Activated CD4-positive, alpha-beta memory T cell treated with anti-CD3 and anti-CD28 coated beads, Interleukin-2, amount 10 ng/mL, durations not matched to agents 7 days and 5 days (primary cell): ENCODE results near the gene C1orf105. TPM values are rescaled to one million over a fixed set of nuclear protein-coding genes. Genes with fewer than 3 reads are reported as not detected.

ENCODE experiments used
- CTCF ChIA-PET: fragments of 350-600 bp; sonication (Branson Sonifier 250); formaldehyde crosslinking; loops from one replicate; lab custom pipeline; 2021; ENCODE audit warnings: antibody characterized with exemption, inconsistent platforms; lab: Charles Lee
- POLR2A ChIA-PET: fragments of 350-600 bp; sonication (Branson Sonifier 250); formaldehyde crosslinking; loops from one replicate; lab custom pipeline; 2021; ENCODE audit warnings: antibody characterized with exemption; lab: Charles Lee
- DNase-seq: peaks from one replicate; pipeline ENCODE4 v3.0.0-alpha.2; 2020
- H3K27ac Mint-ChIP-seq: one replicate; pipeline ENCODE4 v1.8.0; 2021; ENCODE audit warnings: mild to moderate bottlenecking, mixed read lengths
- H3K27me3 Mint-ChIP-seq: one replicate; pipeline ENCODE4 v1.8.0; 2021; ENCODE audit warnings: mixed read lengths
- H3K36me3 Mint-ChIP-seq: one replicate; pipeline ENCODE4 v1.8.0; 2021; ENCODE audit warnings: low read depth, mixed read lengths
- H3K4me1 Mint-ChIP-seq: one replicate; pipeline ENCODE4 v1.8.0; 2021; ENCODE audit warnings: mixed read lengths
- H3K4me3 Mint-ChIP-seq: one replicate; pipeline ENCODE4 v1.8.0; 2021; ENCODE audit warnings: mild to moderate bottlenecking, mixed read lengths
- H3K9me3 Mint-ChIP-seq: one replicate; pipeline ENCODE4 v1.8.0; 2021; ENCODE audit warnings: mixed read lengths
- total RNA-seq, 2 experiments: library from RNA; stranded (reverse); gene quantifications; one replicate each; pipeline ENCODE4 v1.2.3, GENCODE V29; 2021

The C1orf105 gene
- total RNA-seq, 2 experiments from 2014 or later, result not detected

DNA sequence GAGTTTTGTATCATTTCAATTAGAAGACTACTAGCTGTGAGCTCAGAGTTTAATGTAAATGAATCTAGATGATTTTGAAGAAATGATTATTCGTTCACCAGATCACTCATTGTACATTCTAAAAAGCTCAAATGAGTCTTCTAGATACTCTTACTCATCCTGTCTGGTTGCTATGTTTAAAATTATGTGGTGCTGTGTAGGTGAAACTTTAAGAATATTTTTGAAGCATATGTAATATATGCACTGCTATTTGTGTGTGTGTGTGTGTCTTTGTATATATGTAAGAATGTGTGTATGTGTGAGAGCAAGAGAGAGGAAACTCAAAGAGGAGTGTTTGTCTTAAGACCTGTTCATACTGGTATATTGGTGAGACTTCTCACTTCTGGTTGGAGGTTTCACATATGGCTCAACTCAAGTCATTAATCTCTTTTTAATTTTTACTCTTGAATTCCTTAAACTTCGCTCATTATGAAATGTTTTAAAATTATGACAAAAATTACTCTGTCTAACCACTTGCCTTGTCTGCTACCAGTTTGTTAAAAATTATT lies 8.6 kb upstream of the C1orf105 start:
- ChIA-PET CTCF (interaction anchor here (0.8 to 1.7 kb wide), 2 partner anchors 12 to 13 kb away, joined by 3 to 6 read pairs; no protein-coding TSS in a partner anchor), POLR2A (no interaction called here)
- H3K27ac Mint-ChIP-seq, result no peak overlapping the region

DNA sequence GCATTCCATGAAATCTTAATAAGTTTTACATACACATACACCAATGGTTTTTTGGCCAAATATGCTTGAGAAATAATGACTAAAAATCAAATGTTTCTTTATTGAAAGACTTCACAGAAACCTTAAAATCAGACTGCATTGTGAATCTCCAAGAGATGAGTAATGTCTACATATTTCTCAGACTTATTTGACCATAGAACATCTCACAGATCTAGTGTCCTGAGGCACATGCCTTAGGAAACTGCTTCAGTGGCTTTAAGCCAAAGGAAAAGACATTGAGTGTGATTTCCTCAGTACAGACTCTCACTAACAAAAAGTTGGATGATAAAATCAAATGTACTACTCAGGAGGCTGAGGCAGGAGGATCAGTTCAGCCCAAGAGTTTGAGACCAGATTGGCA lies 6.2 kb upstream of the C1orf105 start:
- no peak for DNase-seq
- CTCF ChIA-PET, result no interaction called here
- no peaks in the 10 kb centered on the region for H3K27me3 Mint-ChIP-seq
- no peaks in the 10 kb centered on the region for H3K4me1 Mint-ChIP-seq
- no peak overlapping the region for H3K4me3 Mint-ChIP-seq
- POLR2A ChIA-PET, result no interaction called here
- no peaks in the 10 kb centered on the region for H3K9me3 Mint-ChIP-seq
- H3K27ac Mint-ChIP-seq, result no peak overlapping the region
- H3K36me3 Mint-ChIP-seq, result no peaks in the 10 kb centered on the region

More for the DNA sequence above, 8.6 kb upstream of the C1orf105 start:
- H3K4me1 Mint-ChIP-seq, result no peaks in the 10 kb centered on the region
- H3K4me3 Mint-ChIP-seq, result no peak overlapping the region
- H3K9me3 Mint-ChIP-seq, result no peaks in the 10 kb centered on the region
- no peaks in the 10 kb centered on the region for H3K27me3 Mint-ChIP-seq
- H3K36me3 Mint-ChIP-seq, result no peaks in the 10 kb centered on the region
- no peak for DNase-seq

DNA sequence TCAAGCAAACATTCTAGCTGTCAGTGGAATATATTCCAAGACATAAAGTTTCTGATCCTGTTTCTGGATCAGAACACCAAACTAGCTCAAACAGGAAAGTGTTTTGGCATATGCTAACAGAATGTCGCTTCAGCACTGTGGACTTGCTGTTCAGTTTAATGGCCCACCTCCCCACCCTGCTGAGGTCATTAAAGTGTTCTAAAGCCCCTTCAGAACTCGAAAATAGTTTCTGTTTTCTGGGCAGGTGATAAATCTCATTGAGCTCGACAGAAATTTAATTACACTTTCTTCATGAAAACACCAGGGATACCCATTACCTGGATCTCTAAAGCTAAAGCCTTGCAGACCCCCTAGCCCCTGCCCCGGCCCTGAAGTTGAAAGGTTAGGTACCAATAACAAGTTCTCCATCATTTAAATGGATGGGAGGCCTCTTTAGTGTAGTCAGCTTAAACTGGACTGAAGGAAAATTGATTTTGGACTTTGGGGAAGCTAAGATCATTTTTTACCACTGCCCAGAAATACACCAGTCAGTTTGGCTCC lies 3.9 kb upstream of the C1orf105 start:
- no peaks in the 10 kb centered on the region for H3K4me1 Mint-ChIP-seq
- no peak for DNase-seq
- H3K36me3 Mint-ChIP-seq, result no peaks in the 10 kb centered on the region
- POLR2A ChIA-PET, result interaction anchor here (1.4 kb wide), 1 partner anchor 231 kb away, joined by 3 read pairs; no protein-coding TSS in a partner anchor
- CTCF ChIA-PET, result interaction anchor here (0.9 to 2.2 kb wide), 5 partner anchors 9 to 414 kb away, joined by 3 to 6 read pairs (median 4); no protein-coding TSS in a partner anchor
- H3K27me3 Mint-ChIP-seq, result no peaks in the 10 kb centered on the region
- no peak overlapping the region for H3K27ac Mint-ChIP-seq
- no peak overlapping the region for H3K4me3 Mint-ChIP-seq
- H3K9me3 Mint-ChIP-seq, result no peaks in the 10 kb centered on the region

DNA sequence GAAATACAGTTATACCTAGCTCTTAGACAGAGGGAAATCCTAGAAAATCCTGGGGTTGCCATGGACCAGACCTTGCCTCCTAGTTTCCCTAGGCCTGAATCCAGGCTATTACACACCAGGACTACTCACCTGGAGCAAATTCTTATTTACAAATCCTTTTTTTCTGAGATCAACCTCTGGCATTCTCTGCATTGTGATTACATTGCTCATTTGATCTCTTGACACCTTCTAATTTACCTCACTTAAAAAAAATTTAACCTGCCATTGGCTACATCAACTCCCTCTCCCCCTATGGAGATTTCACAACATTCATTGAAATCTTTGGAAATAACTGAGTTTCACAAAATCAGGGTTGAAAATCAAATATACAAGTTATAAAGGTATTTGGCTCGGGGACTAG lies 2.9 kb upstream of the C1orf105 start:
- Mint-ChIP-seq H3K4me1 (no peaks in the 10 kb centered on the region), H3K27me3 (no peaks in the 10 kb centered on the region), H3K4me3 (no peak overlapping the region), H3K36me3 (no peaks in the 10 kb centered on the region), H3K27ac (no peak overlapping the region), H3K9me3 (no peaks in the 10 kb centered on the region)
- CTCF ChIA-PET, result interaction anchor here (1.0 kb wide), 1 partner anchor 18 kb away, joined by 3 read pairs; no protein-coding TSS in a partner anchor
- DNase-seq, result no peak
- POLR2A ChIA-PET, result no interaction called here

DNA sequence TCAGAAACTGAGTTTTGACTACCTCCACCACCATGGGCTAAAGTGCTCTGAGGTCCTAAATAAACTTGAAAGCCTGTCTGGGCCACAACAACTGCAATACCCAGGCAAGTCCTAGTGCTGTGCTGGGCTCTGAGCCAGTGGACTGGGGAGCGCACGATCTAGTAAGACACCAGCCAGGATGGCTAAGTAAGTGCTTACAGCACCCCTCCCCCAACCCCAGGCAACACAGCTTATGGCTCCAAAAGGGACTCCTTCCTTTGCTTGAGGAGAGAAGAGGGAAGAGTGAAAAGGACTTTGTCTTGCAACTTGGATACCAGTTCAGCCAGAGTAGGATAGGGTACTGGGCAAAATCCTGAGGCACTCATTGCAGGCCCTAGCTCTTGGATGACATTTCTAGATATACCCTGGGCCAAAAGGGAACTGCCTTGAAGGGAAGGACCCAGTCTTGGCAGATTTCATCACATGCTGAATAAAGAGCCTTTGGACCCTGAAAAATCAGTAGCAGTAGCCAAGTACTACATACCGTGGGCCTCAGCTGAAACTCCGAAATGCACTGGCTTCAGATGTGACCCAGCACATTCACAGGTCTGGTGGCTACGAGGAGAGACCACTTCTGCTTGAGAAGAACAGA lies 1.6 kb downstream of the C1orf105 start:
- ChIA-PET CTCF (no interaction called here), POLR2A (interaction anchor here (1.1 kb wide), 1 partner anchor 21 kb away, joined by 3 read pairs; no protein-coding TSS in a partner anchor)
- Mint-ChIP-seq H3K4me3 (no peak overlapping the region), H3K27ac (no peak overlapping the region), H3K9me3 (no peaks in the 10 kb centered on the region), H3K4me1 (no peaks in the 10 kb centered on the region), H3K27me3 (no peaks in the 10 kb centered on the region), H3K36me3 (no peaks in the 10 kb centered on the region)
- no peak for DNase-seq

DNA sequence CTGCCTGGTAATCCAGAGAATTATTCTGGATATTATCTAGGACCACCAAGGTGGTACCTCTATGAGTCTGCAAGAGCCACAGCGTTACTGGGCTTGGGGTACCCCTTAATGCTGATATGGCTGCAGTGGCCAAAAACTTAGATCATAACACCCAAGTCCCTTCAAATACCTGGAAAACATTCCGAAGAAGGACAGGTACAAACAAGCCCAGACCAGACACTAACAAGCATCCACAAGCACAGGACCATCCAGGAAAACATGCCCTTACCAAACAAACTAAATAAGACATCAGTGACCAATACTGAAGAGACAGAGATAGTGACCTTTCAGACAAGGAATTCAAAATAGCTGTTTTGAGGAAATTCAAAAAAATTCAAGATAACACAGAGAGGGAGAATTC lies 2.9 kb downstream of the C1orf105 start:
- no peaks in the 10 kb centered on the region for H3K9me3 Mint-ChIP-seq
- no peak overlapping the region for H3K4me3 Mint-ChIP-seq
- H3K27ac Mint-ChIP-seq, result no peak overlapping the region
- H3K27me3 Mint-ChIP-seq, result no peaks in the 10 kb centered on the region
- no peak for DNase-seq
- H3K4me1 Mint-ChIP-seq, result no peaks in the 10 kb centered on the region
- no peaks in the 10 kb centered on the region for H3K36me3 Mint-ChIP-seq
- POLR2A ChIA-PET, result interaction anchor here (1.1 kb wide), 1 partner anchor 20 kb away, joined by 3 read pairs; the partner anchor contains the start of gene PIGC
- CTCF ChIA-PET, result no interaction called here

DNA sequence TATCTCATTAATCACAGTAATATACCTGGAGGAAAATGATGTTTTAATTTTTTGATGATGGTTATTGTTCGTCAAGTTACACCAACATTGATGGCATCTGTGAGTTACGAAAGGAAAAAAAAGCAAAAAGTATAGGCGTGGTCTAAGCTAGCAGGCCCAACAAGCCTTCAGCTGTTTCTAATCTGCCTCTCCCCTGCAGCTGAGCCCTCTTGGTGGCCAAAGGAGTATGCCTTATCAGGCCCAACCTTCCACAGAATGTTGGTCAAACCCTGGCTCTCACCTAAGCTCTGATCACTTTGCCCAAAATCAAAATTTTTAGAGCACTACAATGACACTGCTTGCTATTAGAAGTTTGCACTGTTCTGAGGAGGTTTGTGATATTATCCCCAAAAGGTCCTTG lies 4.9 kb downstream of the C1orf105 start:
- Mint-ChIP-seq H3K4me3 (no peak overlapping the region), H3K27ac (no peak overlapping the region), H3K36me3 (no peaks in the 10 kb centered on the region), H3K4me1 (peaks cover 7% of the 10 kb centered on the region), H3K9me3 (no peaks in the 10 kb centered on the region), H3K27me3 (no peaks in the 10 kb centered on the region)
- ChIA-PET POLR2A (no interaction called here), CTCF (interaction anchor here (1.5 to 1.6 kb wide), 2 partner anchors 9 to 14 kb away, joined by 3 to 5 read pairs; no protein-coding TSS in a partner anchor)
- DNase-seq, result no peak

DNA sequence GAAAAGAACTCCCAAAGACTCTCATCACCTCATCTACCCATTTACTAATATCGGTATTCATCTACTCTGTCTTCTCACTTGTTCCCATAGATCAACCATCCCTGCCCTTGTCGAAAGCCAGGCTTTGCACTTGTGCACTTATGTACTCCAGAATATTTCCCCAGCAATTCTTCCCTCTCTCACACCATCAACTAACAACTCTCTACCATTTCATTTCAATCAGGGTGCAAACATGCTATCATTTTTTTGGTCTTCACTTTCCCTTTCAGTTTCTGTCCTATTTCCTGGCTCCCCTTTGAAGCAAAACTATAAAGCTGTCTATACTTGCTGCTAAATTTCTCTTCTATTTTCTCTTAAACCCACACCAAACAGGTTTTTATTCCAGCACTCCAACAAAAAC lies 6.7 kb downstream of the C1orf105 start:
- ChIA-PET POLR2A (no interaction called here), CTCF (interaction anchor here (1.0 to 2.1 kb wide), 3 partner anchors 16 to 425 kb away, joined by 3 to 8 read pairs (median 3); partner anchors contain the start of gene PIGC)
- Mint-ChIP-seq H3K4me3 (no peak overlapping the region), H3K27me3 (no peaks in the 10 kb centered on the region), H3K27ac (no peak overlapping the region), H3K9me3 (no peaks in the 10 kb centered on the region), H3K4me1 (peaks cover 19% of the 10 kb centered on the region), H3K36me3 (no peaks in the 10 kb centered on the region)
- DNase-seq, result no peak

DNA sequence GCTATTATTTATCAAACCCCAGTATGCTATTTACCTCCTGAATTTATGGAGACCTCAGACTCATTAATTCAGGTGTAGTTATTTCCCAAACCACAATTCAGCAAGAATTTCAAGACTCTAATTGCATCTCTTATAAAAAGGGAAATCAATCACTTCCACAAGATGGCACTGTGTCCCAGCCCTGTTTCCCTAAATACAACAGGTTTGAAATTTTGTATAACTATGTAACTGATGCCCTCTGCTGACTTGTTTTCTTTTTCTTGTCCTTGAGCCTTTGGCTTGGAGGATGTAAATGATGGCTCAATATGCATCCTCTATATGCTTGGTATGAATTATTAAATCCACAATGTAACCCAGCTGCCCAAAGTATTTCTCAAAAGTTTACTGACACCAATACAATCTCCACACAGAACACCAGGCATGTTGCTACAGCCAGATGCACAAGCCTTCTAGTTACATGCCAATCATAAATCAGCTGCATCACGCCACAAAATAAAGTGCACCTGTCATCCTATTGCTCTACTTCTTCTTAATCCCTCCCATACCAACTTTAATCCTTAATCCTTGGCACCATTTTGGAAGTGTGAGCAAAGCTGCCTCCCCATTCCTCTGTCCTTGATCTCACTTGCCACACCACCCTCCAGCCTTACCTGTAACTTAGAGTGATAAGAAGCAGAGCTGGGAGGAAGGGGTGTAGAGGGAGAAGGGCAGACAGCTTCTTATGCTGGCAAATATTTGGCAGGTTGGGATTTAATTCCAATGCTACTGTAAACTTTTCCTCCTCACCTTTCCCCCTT lies 9.0 kb downstream of the C1orf105 start:
- no peak overlapping the region for H3K27ac Mint-ChIP-seq
- H3K4me3 Mint-ChIP-seq, result no peak overlapping the region
- peaks cover 19% of the 10 kb centered on the region for H3K4me1 Mint-ChIP-seq
- no peaks in the 10 kb centered on the region for H3K9me3 Mint-ChIP-seq
- ChIA-PET CTCF (interaction anchor here (0.6 to 2.1 kb wide), 5 partner anchors 13 to 630 kb away, joined by 3 to 8 read pairs (median 4); no protein-coding TSS in a partner anchor), POLR2A (interaction anchor here (1.2 kb wide), 1 partner anchor 15 kb away, joined by 3 read pairs; no protein-coding TSS in a partner anchor)
- no peaks in the 10 kb centered on the region for H3K27me3 Mint-ChIP-seq
- peaks cover 5% of the 10 kb centered on the region for H3K36me3 Mint-ChIP-seq
- DNase-seq, result peak; percentile 45

DNA sequence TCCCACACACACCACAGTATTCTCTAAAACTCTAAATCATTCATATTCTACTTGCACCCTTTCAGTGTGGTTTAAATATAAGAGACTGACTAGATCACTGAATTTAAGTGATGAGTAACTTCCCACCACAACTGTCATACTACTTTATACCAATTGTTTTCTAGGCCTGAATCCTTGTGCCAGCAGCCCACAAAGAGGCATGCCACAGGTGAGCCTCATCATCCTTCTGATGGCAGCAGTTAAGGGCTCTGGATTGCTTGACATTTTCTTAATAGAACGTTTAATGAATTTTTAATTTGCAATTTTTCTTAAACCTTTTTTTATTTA lies 9.6 kb downstream of the C1orf105 start:
- no peak overlapping the region for H3K27ac Mint-ChIP-seq
- peaks cover 6% of the 10 kb centered on the region for H3K36me3 Mint-ChIP-seq
- POLR2A ChIA-PET, result interaction anchor here (1.2 kb wide), 1 partner anchor 15 kb away, joined by 3 read pairs; no protein-coding TSS in a partner anchor
- H3K27me3 Mint-ChIP-seq, result no peaks in the 10 kb centered on the region
- peaks cover 19% of the 10 kb centered on the region for H3K4me1 Mint-ChIP-seq
- no peaks in the 10 kb centered on the region for H3K9me3 Mint-ChIP-seq
- CTCF ChIA-PET, result interaction anchor here (0.9 to 1.3 kb wide), 3 partner anchors 13 to 444 kb away, joined by 3 to 7 read pairs (median 4); no protein-coding TSS in a partner anchor
- no peak for DNase-seq
- H3K4me3 Mint-ChIP-seq, result no peak overlapping the region

DNA sequence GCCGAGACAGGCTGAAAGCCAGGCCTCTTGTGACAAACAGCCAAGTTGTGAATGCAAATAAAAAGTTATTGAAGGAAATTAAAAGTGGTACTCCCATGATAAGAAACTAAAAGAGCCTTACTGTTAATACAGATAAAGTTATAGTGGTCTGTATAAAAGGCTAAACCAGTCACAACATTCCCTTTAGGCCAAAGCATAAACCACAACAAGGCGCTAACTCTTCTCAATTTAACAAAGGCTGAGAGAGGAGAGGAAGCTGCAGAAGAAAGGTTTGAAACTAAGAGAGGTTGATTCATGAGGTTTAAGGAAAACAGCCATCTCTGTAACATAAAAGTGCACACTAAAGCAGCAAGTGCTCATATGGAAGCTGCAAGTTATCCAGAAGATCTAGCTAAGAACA lies 10.7 kb downstream of the C1orf105 start:
- CTCF ChIA-PET, result interaction anchor here (1.3 to 2.6 kb wide), 3 partner anchors 13 to 443 kb away, joined by 3 to 11 read pairs (median 3); partner anchors contain the start of gene PIGC
- no peak overlapping the region for H3K4me3 Mint-ChIP-seq
- H3K4me1 Mint-ChIP-seq, result peaks cover 19% of the 10 kb centered on the region
- POLR2A ChIA-PET, result interaction anchor here (1.4 kb wide), 1 partner anchor 12 kb away, joined by 6 read pairs; no protein-coding TSS in a partner anchor
- DNase-seq, result no peak
- H3K27ac Mint-ChIP-seq, result no peak overlapping the region
- H3K27me3 Mint-ChIP-seq, result no peaks in the 10 kb centered on the region
- peaks cover 13% of the 10 kb centered on the region for H3K36me3 Mint-ChIP-seq
- H3K9me3 Mint-ChIP-seq, result no peaks in the 10 kb centered on the region

DNA sequence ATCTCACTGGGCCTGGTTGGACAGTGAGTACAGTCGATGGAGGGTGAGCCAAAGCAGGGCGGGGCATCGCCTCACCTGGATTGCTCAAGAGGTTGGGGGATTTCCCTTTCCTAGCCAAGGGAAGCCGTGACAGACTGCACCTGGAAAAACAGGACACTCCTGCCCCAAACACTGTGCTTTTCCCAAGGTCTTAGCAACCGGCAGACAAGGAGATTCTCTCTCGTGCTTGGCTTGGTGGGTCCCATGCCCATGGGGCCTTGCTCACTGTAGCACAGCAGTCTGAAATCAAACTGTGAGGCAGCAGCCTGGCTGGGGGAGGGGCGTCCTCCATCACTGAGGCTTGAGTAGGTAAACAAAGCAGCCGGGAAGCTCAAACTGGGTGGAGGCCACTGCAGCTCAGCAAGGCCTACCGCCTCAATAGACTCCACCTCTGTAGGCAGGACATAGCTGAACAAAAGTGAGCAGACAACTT lies 11.3 kb downstream of the C1orf105 start:
- ChIA-PET CTCF (interaction anchor here (1.5 to 2.6 kb wide), 3 partner anchors 12 to 293 kb away, joined by 3 to 11 read pairs (median 5); partner anchors contain the start of gene PIGC), POLR2A (interaction anchor here (1.4 kb wide), 1 partner anchor 11 kb away, joined by 6 read pairs; no protein-coding TSS in a partner anchor)
- Mint-ChIP-seq H3K27ac (no peak overlapping the region), H3K4me1 (peaks cover 19% of the 10 kb centered on the region), H3K9me3 (no peaks in the 10 kb centered on the region), H3K36me3 (peaks cover 13% of the 10 kb centered on the region), H3K4me3 (no peak overlapping the region), H3K27me3 (no peaks in the 10 kb centered on the region)
- no peak for DNase-seq
